Stimulated activated CD4-positive, alpha-beta T cell treated with anti-CD3 and anti-CD28 coated beads, Interleukin-15, amount 100 ng/mL, for 48 hours (primary cell): ENCODE data around the gene ST6GALNAC2.
A peak's percentile ranks its signal among the peaks of the same experiment; 100 is the strongest.
"Not testable (repeated sequence)": the region's sequence is repeated elsewhere in the genome, so short reads cannot be mapped to it uniquely, and the experiment has no call there.

Experiments used
- DNase-seq, 2 donors: peaks; one replicate each; pipeline ENCODE4 v3.0.0-alpha.2; 2020; ENCODE audit warnings: low read depth in 2 of 2

The ST6GALNAC2 gene

GRCh38 chr17:76528528-76529223, 57.0 kb downstream of the ST6GALNAC2 start:
- no peak for DNase-seq

- DNase-seq, result no peak
Observed at GRCh38 chr17:76528156-76528527, 57.5 kb downstream of the ST6GALNAC2 start.

- no peak for DNase-seq
Observed at GRCh38 chr17:76527430-76528111, 58.1 kb downstream of the ST6GALNAC2 start.

GRCh38 chr17:76527016-76527415, 58.6 kb downstream of the ST6GALNAC2 start:
- not testable (repeated sequence) for DNase-seq

- not testable (repeated sequence) for DNase-seq
Observed at GRCh38 chr17:76525513-76525833, 60.2 kb downstream of the ST6GALNAC2 start.

GRCh38 chr17:76524598-76525512, 60.8 kb downstream of the ST6GALNAC2 start:
- DNase-seq, result no peak

- peak; percentile 60 to 69 for DNase-seq
Observed at GRCh38 chr17:76523084-76524037, 62.3 kb downstream of the ST6GALNAC2 start.

- not testable (repeated sequence) for DNase-seq
Observed at GRCh38 chr17:76521683-76522082, 64.0 kb downstream of the ST6GALNAC2 start.

- DNase-seq, result no peak
Observed at GRCh38 chr17:76521262-76521661, 64.4 kb downstream of the ST6GALNAC2 start.

- DNase-seq, result no peak
Observed at GRCh38 chr17:76519048-76519966, 66.4 kb downstream of the ST6GALNAC2 start.

- DNase-seq, result no peak
Observed at GRCh38 chr17:76517638-76518038, 68.0 kb downstream of the ST6GALNAC2 start.
